ENCODE measurements around the gene RHOB. TPM values are rescaled to one million over a fixed set of nuclear protein-coding genes. Genes with fewer than 3 reads are reported as not detected.

RHOB gene
- polyA plus RNA-seq, 1 donor from 2014 or later = 205 TPM

GRCh38 chr2:20472569-20472968 lies 25.7 kb downstream of the RHOB start:
- no peak overlapping the region for H2AFZ ChIP-seq (ENCODE audit: low read depth, low read length)
- no peaks in the 10 kb centered on the region for H4K20me1 ChIP-seq (ENCODE audit: insufficient read depth)
- no peaks in the 10 kb centered on the region for H3K36me3 ChIP-seq (ENCODE audit: insufficient read depth, low read length)
- no peak overlapping the region for H3K9ac ChIP-seq (ENCODE audit: low read length)
- TF ChIP-seq CTCF (IDR thresholded peaks at IDR 0.05; ENCODE audit: poor library complexity, severe bottlenecking) = no peak
- TF ChIP-seq SMC3 (conservative IDR thresholded peaks at IDR 0.05; ENCODE audit: poor library complexity) = no peak
- TF ChIP-seq EZH2 (IDR thresholded peaks at IDR 0.05; ENCODE audit: borderline replicate concordance, insufficient read depth, low read length, poor library complexity, severe bottlenecking) = no peak
- no peak for TF ChIP-seq MXI1 (conservative IDR thresholded peaks at IDR 0.05; ENCODE audit: poor library complexity, severe bottlenecking)
- TF ChIP-seq EP300 (conservative IDR thresholded peaks at IDR 0.05; ENCODE audit: poor library complexity, severe bottlenecking) = no peak
- no peak for TF ChIP-seq POLR2AphosphoS5 (IDR thresholded peaks at IDR 0.05)
- no peak for TF ChIP-seq TAF1 (IDR thresholded peaks at IDR 0.05; ENCODE audit: low read depth)
- TF ChIP-seq RAD21 (conservative IDR thresholded peaks at IDR 0.05) = no peak
- H3K9me2 ChIP-seq (ENCODE audit: insufficient read depth, low read length) = no peaks in the 10 kb centered on the region
- no peaks in the 10 kb centered on the region for H3K27me3 ChIP-seq (ENCODE audit: insufficient read depth, low read depth, low read length)
- no peak overlapping the region for H3K27ac ChIP-seq (ENCODE audit: low read length)
- no peaks in the 10 kb centered on the region for H3K9me3 ChIP-seq (ENCODE audit: low read length)
- H3K79me2 ChIP-seq (replicated peaks; ENCODE audit: insufficient read depth, low read length) = no peaks in the 10 kb centered on the region
- H3K4me3 ChIP-seq (ENCODE audit: low read length) = no peak overlapping the region
- no peaks in the 10 kb centered on the region for H3F3A ChIP-seq (ENCODE audit: insufficient read depth, low read length, poor library complexity, severe bottlenecking)
- no peak overlapping the region for H3K4me2 ChIP-seq (ENCODE audit: low read length)

- TF ChIP-seq RAD21 (conservative IDR thresholded peaks at IDR 0.05) (no peak), CTCF (IDR thresholded peaks at IDR 0.05; ENCODE audit: poor library complexity, severe bottlenecking) (no peak), SMC3 (conservative IDR thresholded peaks at IDR 0.05; ENCODE audit: poor library complexity) (no peak), EZH2 (IDR thresholded peaks at IDR 0.05; ENCODE audit: borderline replicate concordance, insufficient read depth, low read length, poor library complexity, severe bottlenecking) (no peak), POLR2AphosphoS5 (IDR thresholded peaks at IDR 0.05) (no peak), MXI1 (conservative IDR thresholded peaks at IDR 0.05; ENCODE audit: poor library complexity, severe bottlenecking) (no peak), EP300 (conservative IDR thresholded peaks at IDR 0.05; ENCODE audit: poor library complexity, severe bottlenecking) (no peak), TAF1 (IDR thresholded peaks at IDR 0.05; ENCODE audit: low read depth) (no peak), REST (IDR thresholded peaks at IDR 0.05; ENCODE audit: borderline replicate concordance) (no peak)
- Histone ChIP-seq H3K9me3 (ENCODE audit: low read length) (no peaks in the 10 kb centered on the region), H4K20me1 (ENCODE audit: insufficient read depth) (no peaks in the 10 kb centered on the region)
Measured at GRCh38 chr2:20473128-20473527, 26.3 kb downstream of the RHOB start.

More at GRCh38 chr2:20473128-20473527, 26.3 kb downstream of the RHOB start:
- Histone ChIP-seq H3F3A (ENCODE audit: insufficient read depth, low read length, poor library complexity, severe bottlenecking) (no peaks in the 10 kb centered on the region), H2AFZ (ENCODE audit: low read depth, low read length) (no peak overlapping the region), H3K4me3 (ENCODE audit: low read length) (no peak overlapping the region), H3K27ac (ENCODE audit: low read length) (no peak overlapping the region), H3K4me2 (ENCODE audit: low read length) (no peak overlapping the region), H3K27me3 (ENCODE audit: insufficient read depth, low read depth, low read length) (no peaks in the 10 kb centered on the region), H3K79me2 (replicated peaks; ENCODE audit: insufficient read depth, low read length) (no peaks in the 10 kb centered on the region), H3K9me2 (ENCODE audit: insufficient read depth, low read length) (no peaks in the 10 kb centered on the region), H3K36me3 (ENCODE audit: insufficient read depth, low read length) (no peaks in the 10 kb centered on the region), H3K9ac (ENCODE audit: low read length) (no peak overlapping the region)
